Measurements from ENCODE around the gene RAD52.

RAD52 gene

DNA sequence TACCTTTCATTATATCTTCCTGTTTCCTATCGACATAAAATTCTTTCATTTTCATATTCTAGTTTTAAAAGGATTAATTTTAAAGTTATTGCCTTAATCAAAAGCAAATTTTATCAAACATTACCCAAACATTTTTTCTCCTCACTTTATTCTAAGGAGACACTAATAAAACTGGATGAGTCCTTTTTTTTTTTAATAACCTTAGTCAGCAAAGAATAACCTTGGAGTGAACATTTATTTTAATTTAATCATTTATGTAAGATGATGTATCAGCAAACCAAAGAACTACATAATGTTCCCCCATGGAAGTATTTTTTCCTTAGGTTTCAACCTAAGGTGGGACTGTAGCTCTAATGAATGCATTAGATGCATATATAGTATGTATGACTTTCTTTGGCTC, 83.9 kb downstream of the RAD52 start:
- DNase-seq: no peak

DNA sequence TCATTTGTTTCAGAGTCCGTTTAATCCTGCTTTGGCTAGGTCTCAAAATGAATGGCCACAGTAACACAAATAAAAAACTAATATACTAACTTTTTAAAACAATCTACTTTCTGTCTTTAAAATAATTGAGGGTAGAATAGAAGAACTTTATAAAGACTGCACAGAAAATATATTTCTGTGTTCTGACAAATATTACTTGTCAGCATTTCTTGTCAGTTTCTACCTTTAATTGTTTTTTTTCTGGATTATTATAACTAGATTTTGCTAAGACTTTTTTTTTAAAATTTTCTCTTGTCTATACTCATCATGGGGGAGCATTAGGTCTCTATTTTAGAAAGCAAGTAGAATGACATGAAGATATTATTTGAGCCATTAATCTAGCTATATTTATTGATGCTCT, 86.2 kb downstream of the RAD52 start:
- DNase-seq: no peak

- no peak for DNase-seq
These were observed 87.1 kb downstream of the RAD52 start for GRCh38 chr12:862303-862911.

All from activated effector memory CD4-positive, alpha-beta T cell treated with Interleukin-2 at 50 U/mL for 16 hours (primary cell).